ENCODE results near the gene GPR37. TPM values are rescaled to one million over a fixed set of nuclear protein-coding genes. Genes with fewer than 3 reads are reported as not detected.

The GPR37 gene
- total RNA-seq, 1 donor from 2014 or later, result not detected

DNA sequence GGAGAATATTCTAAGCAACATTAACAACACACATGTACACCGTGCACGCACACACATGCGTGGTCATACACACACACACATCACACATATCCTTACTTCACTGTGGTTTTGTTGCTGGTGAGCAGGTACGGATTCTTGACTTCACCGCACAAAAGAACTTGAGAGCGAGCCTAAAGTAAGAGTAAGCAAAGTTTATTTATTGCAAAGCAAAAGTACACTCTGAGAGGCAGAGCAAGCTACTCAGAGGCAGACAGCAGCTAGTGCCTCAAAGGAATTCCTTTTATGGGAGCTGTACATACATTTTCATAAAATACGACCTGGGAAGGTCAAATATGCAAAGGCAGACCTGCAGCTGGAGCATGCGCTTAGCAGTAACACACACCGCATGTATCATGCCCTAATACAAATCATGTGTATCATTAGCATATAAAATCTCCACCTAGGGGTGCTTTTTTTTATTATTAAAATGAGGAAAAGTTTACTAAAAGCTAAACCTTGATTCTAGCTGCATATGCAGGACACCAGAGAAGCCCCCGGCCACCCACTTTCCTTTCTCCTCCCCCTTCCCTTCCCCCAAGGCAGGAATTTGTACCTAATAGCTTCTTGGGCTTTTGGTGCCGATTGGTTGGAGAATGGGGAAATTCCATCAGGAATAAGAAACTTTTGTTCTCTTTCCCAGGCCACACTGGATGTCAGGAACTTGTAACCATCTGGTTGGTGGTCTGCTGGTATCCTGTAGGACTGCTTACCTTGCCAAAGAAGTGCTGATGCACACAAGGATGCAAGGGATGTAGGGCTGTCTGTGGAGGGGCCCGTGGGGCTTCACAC lies 16.5 kb upstream of the GPR37 start:
- intact Hi-C loops (cut with DNase I), result no loop called here
- ATAC-seq (ENCODE audit: poor library complexity) (no peak), DNase-seq (no peak)

DNA sequence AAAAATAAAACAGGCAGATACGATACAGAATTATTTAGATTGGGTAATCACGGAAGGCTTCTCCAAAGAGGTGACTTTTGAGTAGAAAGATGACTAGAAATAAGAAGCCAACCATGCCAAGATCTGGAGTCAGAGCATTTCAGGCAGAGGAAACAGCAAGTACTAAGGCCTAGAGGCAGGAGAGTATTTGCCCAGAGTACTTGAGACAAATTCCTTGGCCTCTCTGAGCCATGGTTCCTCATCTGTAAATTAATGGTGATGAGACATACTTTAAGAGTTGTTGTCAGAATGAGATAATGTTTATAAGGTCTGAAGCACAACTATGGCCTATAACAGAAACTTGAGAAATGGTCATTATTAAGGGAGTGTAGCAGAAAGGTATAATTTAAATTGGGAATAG lies 15.8 kb upstream of the GPR37 start:
- DNase-seq, result no peak
- ATAC-seq (ENCODE audit: poor library complexity), result no peak
- intact Hi-C loops (cut with DNase I), result no loop called here

GRCh38 chr7:124780608-124781007 lies 15.0 kb upstream of the GPR37 start:
- ATAC-seq (ENCODE audit: poor library complexity) (no peak), DNase-seq (no peak)
- intact Hi-C loops (cut with DNase I), result no loop called here

GRCh38 chr7:124780056-124780455 lies 14.5 kb upstream of the GPR37 start:
- DNase-seq, result no peak
- ATAC-seq (ENCODE audit: poor library complexity), result no peak
- intact Hi-C loops (cut with DNase I), result no loop called here

GRCh38 chr7:124779620-124780019 lies 14.0 kb upstream of the GPR37 start:
- intact Hi-C loops (cut with DNase I), result no loop called here
- DNase-seq, result no peak
- ATAC-seq (ENCODE audit: poor library complexity), result no peak

- ATAC-seq (ENCODE audit: poor library complexity) (no peak), DNase-seq (no peak)
- intact Hi-C loops (cut with DNase I), result no loop called here
Measured at GRCh38 chr7:124779194-124779593, 13.6 kb upstream of the GPR37 start.

DNA sequence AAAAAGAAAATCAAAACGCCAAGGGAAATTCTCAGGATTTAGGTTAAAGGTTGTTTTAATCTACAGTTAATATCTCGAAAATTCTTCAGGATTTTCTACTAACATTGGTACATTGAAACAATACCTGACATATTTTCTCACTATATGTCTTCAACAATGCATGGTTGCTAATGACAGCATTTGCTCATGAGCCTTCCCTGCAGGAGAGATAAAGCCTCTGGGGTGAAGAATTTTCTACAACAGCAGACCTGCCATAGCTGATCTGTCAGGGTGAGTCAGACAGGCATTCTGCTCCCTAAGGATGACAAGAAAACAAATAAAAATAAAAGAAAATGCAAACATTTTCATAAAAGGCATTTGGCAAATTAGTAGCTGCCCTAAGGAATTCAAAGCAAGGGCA lies 11.7 kb upstream of the GPR37 start:
- DNase-seq (no peak), ATAC-seq (ENCODE audit: poor library complexity) (no peak)
- intact Hi-C loops (cut with DNase I), result no loop called here

DNA sequence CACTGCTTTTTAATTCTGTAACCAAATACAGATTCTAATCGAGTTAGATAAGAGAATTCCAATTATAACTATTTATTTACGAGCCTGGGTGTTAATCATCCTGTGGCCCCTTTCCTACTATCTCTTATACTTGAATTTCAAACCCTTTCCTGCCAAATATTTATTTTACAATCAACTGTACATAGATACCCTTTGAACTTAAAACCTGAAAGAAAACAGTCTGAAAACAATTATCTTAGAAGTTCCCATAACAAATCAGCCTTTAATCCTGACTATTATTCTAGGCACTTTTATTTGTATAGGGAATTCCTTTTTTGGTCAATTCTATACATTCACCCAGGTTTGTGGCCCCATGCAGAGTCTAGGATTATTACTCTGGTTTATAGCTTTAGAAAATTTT lies 10.6 kb upstream of the GPR37 start:
- intact Hi-C loops (cut with DNase I), result no loop called here
- ATAC-seq (ENCODE audit: poor library complexity) (no peak), DNase-seq (no peak)

GRCh38 chr7:124775422-124775821 lies 9.8 kb upstream of the GPR37 start:
- ATAC-seq (ENCODE audit: poor library complexity) (no peak), DNase-seq (no peak)
- intact Hi-C loops (cut with DNase I), result no loop called here

- intact Hi-C loops (cut with DNase I), result no loop called here
- no peak for DNase-seq
- ATAC-seq (ENCODE audit: poor library complexity), result no peak
Measured at GRCh38 chr7:124773938-124774337, 8.3 kb upstream of the GPR37 start.

- ATAC-seq (ENCODE audit: poor library complexity) (no peak), DNase-seq (no peak)
- intact Hi-C loops (cut with DNase I), result no loop called here
Measured at GRCh38 chr7:124773339-124773738, 7.7 kb upstream of the GPR37 start.

DNA sequence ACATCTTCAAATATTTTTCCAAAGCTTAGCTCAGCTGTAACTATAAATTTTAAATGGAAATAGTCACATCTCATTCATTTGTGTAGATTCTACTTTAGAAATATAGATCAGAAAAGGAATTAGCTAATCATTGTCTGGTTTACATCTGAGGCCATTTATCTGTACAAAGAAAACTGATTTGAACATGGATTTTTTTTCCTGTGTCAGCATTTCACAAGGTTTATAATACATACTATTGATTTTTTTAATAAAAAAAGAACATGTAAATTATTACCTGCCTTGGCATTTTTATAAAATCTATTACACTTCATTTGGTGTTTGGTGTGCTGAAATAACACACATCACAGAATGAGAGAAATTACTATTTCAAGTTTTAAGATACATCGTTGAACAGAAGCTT lies 3.5 kb upstream of the GPR37 start:
- ATAC-seq (ENCODE audit: poor library complexity) (no peak), DNase-seq (no peak)
- intact Hi-C loops (cut with DNase I), result no loop called here

DNA sequence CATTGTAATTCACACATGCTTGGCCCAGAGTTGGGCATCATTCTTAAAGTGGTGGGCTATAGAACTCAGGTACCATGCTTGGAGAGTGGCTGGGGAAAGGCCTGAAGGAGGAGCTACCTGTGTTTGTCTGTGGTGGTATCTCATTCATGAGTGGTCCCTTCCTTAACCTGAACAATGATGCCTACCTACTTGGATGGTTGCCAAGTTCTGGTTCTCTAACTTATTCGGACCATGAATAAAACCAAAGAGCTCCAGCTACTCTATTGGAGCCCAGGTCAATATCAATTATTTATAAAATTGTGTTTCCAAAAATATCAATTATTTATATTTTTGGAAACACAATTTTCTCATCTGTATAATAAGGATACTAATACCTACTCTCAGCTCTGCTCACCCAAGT lies 2.9 kb upstream of the GPR37 start:
- intact Hi-C loops (cut with DNase I), result no loop called here
- no peak for DNase-seq
- ATAC-seq (ENCODE audit: poor library complexity), result no peak

GRCh38 chr7:124764847-124765400 lies 668 bp downstream of the GPR37 start:
- ATAC-seq (ENCODE audit: poor library complexity) (no peak), DNase-seq (peak; percentile 41)
- intact Hi-C loops (cut with DNase I), result no loop called here

DNA sequence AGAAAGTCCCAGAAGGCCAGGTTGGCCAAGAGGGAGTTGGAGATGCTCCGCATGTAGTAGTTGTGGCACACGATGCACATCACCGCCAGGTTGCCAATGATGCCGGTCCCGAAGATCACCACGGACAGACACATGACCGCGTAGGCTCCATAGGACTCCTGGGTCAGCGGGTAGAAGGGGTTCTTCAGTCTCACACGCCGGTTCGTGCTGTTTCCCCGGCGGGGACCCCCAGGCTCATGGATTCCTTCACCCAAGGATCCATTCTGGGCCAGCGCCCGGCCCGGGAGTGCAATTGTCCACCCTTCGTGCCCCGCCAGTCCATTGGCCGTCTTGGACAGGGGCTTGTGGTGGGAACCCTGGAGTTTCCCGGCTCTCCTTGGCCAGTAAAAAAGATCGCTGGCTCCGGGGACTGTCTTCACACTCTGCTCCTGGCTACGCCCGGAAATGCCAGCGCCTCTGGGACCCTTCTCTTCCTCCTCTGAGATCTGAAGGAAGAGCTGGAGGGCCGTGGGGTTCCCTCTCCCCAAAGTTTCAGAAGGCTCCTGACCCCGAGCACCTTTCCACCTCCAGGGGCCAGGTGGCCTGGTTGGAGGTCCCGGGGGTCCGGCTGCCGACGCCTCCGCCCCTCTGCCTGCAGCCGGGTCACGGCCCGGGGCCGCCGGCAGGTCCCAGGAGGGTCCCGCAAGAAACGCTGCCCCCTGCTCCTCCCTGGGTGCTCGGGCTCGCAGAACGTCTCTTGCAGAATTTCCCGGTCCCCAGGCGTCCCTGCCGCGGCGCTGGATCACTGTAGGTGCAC lies 1.3 kb downstream of the GPR37 start:
- intact Hi-C loops (cut with DNase I), result no loop called here
- ATAC-seq (ENCODE audit: poor library complexity) (no peak), DNase-seq (no peak)

DNA sequence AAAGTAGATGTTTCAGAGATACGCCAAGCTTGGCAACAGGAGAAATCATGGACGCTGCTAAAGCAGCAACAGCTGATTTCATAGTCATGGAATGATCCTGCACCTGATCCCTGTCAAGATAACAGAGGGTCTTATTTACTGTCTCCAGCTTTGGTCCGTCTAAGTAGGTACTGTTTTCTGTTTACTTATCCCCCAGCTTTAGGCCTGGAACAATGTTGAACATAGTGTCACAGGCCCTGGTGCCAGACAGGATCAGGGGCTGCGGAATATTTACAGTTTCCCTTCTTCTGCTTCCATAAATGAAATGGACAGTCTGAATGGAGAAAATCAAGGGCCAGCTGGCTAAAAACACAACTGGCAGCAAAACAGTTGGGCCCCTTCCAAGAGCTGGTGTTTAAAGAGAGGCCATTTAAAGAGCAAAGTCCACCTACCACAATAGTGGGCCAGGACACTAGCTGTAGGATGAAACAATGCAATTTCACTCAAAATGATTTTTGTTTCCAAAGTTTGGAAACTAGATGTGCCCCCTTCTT lies 2.9 kb downstream of the GPR37 start:
- DNase-seq (no peak), ATAC-seq (ENCODE audit: poor library complexity) (no peak)
- intact Hi-C loops (cut with DNase I), result no loop called here

GRCh38 chr7:124761164-124761715 lies 4.4 kb downstream of the GPR37 start:
- ATAC-seq (ENCODE audit: poor library complexity) (no peak), DNase-seq (no peak)
- intact Hi-C loops (cut with DNase I), result no loop called here

DNA sequence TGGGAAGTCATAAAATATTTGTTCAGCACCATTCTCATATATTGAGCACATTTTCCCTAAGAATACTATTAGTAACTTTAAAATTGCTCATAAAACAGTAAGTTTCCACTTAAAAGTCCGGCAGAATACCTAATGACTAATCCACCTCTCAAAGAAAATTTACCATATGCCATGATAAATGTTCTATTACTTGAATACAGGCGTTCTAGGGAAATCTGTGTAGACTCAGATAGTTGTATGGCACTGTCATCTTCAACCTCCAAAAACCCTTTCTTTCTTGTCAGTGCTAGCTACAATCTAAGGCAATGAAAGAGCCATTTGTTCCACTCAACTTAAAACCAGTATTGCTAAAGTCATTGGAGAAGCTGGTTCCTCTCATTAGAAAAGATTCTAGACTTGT lies 7.3 kb downstream of the GPR37 start:
- ATAC-seq (ENCODE audit: poor library complexity) (no peak), DNase-seq (no peak)
- intact Hi-C loops (cut with DNase I), result no loop called here

DNA sequence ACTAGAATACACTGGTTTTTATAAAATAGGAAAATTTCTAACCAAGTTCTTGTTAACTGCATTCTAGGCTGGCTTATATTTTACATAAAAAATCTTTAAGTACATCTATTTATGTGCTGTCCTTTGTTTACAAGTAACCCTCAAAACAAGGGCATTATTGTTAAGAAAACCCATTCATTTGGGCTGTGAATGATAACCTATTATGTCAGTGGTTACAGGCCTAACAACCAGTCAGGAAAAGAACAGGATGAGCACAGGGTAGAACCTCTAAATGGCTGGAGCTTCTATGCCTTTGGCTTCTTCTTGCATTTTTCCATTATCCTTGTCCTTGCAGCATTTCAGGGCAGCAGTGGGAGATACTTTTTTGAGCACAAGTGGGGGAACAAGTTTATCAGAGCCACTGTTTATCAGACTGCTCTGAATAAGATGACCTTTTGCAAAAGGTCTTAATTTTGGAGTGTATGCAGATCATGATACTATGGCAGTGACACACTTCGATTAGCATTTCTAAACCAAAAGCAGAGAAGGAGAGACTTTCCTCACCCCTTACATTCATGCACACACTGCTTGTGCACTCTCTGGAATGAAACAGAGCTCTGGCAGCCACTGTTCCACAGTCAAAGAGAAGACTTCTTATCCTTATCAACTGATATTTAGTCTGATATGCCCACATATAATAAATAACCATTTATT lies 10.9 kb downstream of the GPR37 start:
- no peak for ATAC-seq (ENCODE audit: poor library complexity)

More for the DNA sequence above, 10.9 kb downstream of the GPR37 start:
- no peak for DNase-seq
- intact Hi-C loops (cut with DNase I), result no loop called here

Measured in Right ventricle myocardium superior (tissue), 1 donor.